Measurements from ENCODE around the gene OR6Q1.

DNA sequence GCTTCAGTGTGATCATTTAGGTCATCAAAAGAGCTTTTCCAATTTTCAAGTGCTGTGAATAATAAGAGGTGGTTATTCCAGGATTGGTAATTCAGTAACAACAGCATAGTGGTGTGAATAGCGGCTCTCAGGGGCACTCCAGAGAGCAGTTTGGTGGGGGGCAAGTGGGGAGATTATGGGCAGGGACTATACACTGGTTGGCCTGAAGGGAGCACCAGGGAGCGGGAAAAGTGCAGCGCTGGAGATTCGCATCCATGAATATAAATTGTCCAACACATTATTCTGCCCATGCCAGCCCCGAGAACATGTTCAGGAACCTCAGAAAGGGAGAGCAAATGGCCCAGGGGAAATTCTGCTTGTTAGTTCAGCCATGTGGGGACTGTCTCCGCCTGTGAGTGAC is 37.9 kb downstream of the OR6Q1 start:
- TF ChIP-seq CTCF (IDR thresholded peaks at IDR 0.05; ENCODE audit: low read depth, low read length) (no peak), EZH2phosphoT487 (IDR thresholded peaks at IDR 0.05; ENCODE audit: low read depth) (no peak)

Measured in OCI-LY3 (cell line).